MG63 (cell line): ENCODE measurements around the gene LHFPL6. TPM values are rescaled to one million over a fixed set of nuclear protein-coding genes. Genes with fewer than 3 reads are reported as not detected.

Source experiments
- DNase-seq: peaks from one replicate; pipeline ENCODE4 v3.0.0-alpha.2; 2020
- H3K27me3 ChIP-seq: fragments of 250-450 bp; sonication (Bioruptor Pico); 2 replicates; pipeline ENCODE4 v1.5.1; 2020; ENCODE audit warnings: mild to moderate bottlenecking, moderate library complexity
- H3K36me3 ChIP-seq: fragments of 250-450 bp; sonication (Bioruptor Pico); 2 replicates; pipeline ENCODE4 v1.5.1; 2020; ENCODE audit warnings: mild to moderate bottlenecking, moderate library complexity
- H3K4me3 ChIP-seq: fragments of 250-450 bp; sonication (Bioruptor Pico); 2 replicates; pipeline ENCODE4 v1.5.1; 2020; ENCODE audit warnings: mild to moderate bottlenecking, moderate library complexity
- H3K9me3 ChIP-seq: fragments of 250-450 bp; sonication (Bioruptor Pico); 2 replicates; pipeline ENCODE4 v1.5.1; 2020; ENCODE audit warnings: mild to moderate bottlenecking, moderate library complexity
- total RNA-seq: library from RNA; depleted of rRNA; stranded (reverse); fragments of >200 nt; shearing (Covaris generic); gene quantifications from 2 replicates; pipeline ENCODE4 v1.2.3, GENCODE V29; 2014; ENCODE audit warnings: low replicate concordance

The LHFPL6 gene
- total RNA-seq, 1 experiment from 2014 or later: 71.5 TPM

GRCh38 chr13:39444866-39445265 lies 158.1 kb downstream of the LHFPL6 start:
- H3K27me3 ChIP-seq: no peaks in the 10 kb centered on the region
- no peak overlapping the region for H3K4me3 ChIP-seq
- H3K36me3 ChIP-seq: no peaks in the 10 kb centered on the region
- 0 out of 2 replicates have a peak, but pooled peaks cover 2% of the 10 kb centered on the region for H3K9me3 ChIP-seq
- DNase-seq: no peak

DNA sequence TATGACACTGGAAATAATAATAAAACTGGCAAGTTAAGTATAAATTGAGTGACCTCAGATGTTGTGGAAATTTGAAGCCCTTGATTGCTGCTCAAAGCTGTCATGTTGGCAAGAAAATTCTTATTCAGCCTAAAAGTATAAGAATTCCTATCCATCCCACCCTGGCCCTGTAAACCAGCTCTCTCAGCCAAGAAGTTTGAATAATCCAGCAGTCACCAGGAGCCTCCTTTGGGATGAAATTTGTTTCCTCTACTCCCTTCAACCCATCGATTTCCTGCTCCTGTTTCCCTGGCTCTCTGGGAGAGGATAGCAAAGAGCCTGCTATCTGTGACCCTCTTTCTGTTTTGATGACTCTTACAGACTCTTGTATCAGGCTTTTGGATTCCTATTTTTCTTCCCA lies 169.3 kb downstream of the LHFPL6 start:
- H3K4me3 ChIP-seq: no peak overlapping the region
- H3K27me3 ChIP-seq: no peaks in the 10 kb centered on the region
- peaks cover 2% of the 10 kb centered on the region; the same call in 1 of the 2 replicates for H3K9me3 ChIP-seq
- peak; percentile 10 for DNase-seq
- peaks cover 14% of the 10 kb centered on the region for H3K36me3 ChIP-seq

DNA sequence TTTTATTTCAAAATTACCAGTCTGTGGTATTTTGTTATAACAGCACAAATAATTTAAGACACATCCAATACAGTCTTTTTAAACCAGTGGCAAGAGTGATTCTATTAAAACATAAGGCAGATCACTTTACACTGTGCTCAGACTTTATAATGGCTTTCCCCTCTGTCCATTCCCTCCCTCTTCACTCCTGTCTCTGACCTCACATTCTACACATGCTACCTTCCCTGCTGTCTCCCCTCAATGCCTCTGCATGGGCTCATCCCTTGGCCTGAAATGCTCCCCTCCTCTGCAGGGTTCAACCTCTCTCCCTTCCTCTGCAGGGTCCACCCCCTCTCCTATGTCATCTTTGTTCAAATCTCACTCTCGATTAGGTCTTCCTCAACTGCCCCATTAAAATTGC lies 170.8 kb downstream of the LHFPL6 start:
- H3K27me3 ChIP-seq: no peaks in the 10 kb centered on the region
- peaks cover 14% of the 10 kb centered on the region for H3K36me3 ChIP-seq
- H3K9me3 ChIP-seq: peaks cover 3% of the 10 kb centered on the region
- DNase-seq: no peak
- H3K4me3 ChIP-seq: no peak overlapping the region

DNA sequence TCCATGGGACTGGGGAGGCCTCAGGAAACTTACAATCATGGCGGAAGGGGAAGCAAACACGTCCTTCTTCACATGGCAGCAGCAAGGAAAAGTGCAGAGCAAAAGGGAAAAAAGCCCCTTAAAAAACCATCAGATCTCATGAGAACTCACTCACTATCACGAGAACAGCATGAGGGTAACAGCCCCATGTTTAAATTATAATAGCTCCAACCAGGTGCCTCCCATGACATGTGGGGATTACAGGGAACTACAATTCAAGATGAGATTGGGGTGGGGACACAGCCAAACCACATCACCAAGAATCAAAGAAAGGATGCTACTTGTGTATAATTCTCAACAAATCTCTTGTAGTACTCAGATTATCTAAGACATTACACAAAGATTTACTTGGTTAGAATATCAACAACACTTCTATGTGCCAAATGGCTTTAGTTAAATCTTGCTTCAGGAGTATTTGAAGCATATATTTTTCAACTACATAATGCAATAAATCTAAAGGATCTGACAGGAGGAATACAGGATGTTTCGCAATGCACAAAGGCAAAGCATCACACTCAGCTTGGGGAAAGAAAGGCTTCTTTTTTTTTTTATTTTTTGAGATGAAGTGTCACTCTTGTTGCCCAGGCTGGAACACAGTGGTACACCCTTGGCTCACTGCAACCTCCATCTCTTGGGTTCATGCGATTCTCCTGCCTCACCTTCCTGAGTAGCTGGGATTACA lies 180.0 kb downstream of the LHFPL6 start:
- no peaks in the 10 kb centered on the region for H3K27me3 ChIP-seq
- no peaks in the 10 kb centered on the region; the same call in 1 of the 2 replicates for H3K9me3 ChIP-seq
- H3K4me3 ChIP-seq: no peak overlapping the region
- no peaks in the 10 kb centered on the region for H3K36me3 ChIP-seq
- no peak for DNase-seq

GRCh38 chr13:39419876-39420275 lies 183.1 kb downstream of the LHFPL6 start:
- Histone ChIP-seq H3K9me3 (no peaks in the 10 kb centered on the region), H3K36me3 (no peaks in the 10 kb centered on the region), H3K27me3 (no peaks in the 10 kb centered on the region), H3K4me3 (no peak overlapping the region)
- no peak for DNase-seq

DNA sequence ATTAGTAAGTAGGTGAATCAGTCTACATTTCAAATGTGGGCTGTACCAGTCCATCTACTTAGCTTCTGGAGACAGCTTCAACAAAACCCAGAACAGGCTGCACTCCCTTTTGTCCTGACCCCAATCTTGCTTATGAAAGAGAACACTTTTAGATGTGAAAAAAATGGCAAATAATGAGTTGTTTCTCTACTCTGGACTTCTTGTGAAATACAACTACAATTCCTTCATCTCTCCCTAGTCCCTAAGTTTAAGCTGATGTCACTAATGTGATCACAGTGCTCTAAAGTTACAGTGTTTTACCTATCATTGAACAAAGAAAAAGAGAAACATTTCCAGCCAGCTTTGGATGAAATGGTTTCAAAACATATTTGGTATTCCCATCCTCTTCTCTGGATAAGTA lies 183.9 kb downstream of the LHFPL6 start:
- DNase-seq: no peak
- H3K4me3 ChIP-seq: no peak overlapping the region
- no peaks in the 10 kb centered on the region for H3K36me3 ChIP-seq

GRCh38 chr13:39418424-39418823 lies 184.6 kb downstream of the LHFPL6 start:
- Histone ChIP-seq H3K27me3 (no peaks in the 10 kb centered on the region), H3K4me3 (no peak overlapping the region), H3K36me3 (no peaks in the 10 kb centered on the region), H3K9me3 (no peaks in the 10 kb centered on the region)
- DNase-seq: no peak

More for the DNA sequence above, 183.9 kb downstream of the LHFPL6 start:
- H3K9me3 ChIP-seq: no peaks in the 10 kb centered on the region
- H3K27me3 ChIP-seq: no peaks in the 10 kb centered on the region

DNA sequence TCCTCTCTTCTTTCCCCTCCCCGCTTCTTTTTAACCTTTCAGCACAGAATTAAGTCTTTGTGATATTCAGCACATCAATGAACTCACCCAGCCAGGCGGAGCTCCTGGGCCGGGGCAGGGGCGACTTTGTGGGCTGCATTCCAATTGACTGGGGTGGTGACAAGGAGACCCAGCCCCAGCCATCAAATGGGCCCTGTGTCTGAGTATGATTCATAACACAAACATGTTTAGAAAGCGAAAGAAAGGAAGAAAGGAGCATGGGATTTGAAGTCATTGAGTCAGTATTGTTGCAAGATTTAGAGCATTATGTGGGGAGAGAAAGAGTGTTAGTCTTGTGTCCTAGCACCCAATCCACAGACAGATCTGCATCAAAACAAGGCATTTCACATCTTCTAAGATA lies 185.3 kb downstream of the LHFPL6 start:
- peak; percentile 30 for DNase-seq
- Histone ChIP-seq H3K9me3 (no peaks in the 10 kb centered on the region), H3K4me3 (no peak overlapping the region), H3K27me3 (no peaks in the 10 kb centered on the region), H3K36me3 (no peaks in the 10 kb centered on the region)

DNA sequence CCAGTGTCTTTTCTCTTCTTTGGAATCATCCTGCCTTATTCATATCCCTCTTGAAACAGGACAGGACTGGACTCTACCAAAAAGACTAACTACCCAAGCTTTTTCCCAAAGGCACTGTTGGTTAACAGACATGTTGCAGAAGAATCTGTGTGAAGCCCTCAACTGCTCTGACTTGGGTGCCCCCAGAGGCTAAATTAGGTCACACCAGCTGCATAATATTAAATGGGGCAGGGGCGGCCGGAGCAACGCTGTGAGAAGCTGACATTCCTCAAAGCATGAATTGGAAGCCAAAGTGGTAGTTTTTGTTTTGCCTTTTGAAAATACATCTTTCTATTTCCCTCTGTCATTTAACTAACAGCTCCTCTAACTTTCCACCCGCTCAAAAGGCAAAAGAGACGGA lies 185.9 kb downstream of the LHFPL6 start:
- no peaks in the 10 kb centered on the region for H3K27me3 ChIP-seq
- H3K36me3 ChIP-seq: no peaks in the 10 kb centered on the region
- H3K9me3 ChIP-seq: no peaks in the 10 kb centered on the region
- DNase-seq: no peak
- H3K4me3 ChIP-seq: no peak overlapping the region

GRCh38 chr13:39415008-39415802 lies 187.8 kb downstream of the LHFPL6 start:
- H3K4me3 ChIP-seq: no peak overlapping the region
- H3K36me3 ChIP-seq: no peaks in the 10 kb centered on the region
- no peaks in the 10 kb centered on the region for H3K9me3 ChIP-seq
- peak; percentile 59 for DNase-seq
- H3K27me3 ChIP-seq: no peaks in the 10 kb centered on the region

DNA sequence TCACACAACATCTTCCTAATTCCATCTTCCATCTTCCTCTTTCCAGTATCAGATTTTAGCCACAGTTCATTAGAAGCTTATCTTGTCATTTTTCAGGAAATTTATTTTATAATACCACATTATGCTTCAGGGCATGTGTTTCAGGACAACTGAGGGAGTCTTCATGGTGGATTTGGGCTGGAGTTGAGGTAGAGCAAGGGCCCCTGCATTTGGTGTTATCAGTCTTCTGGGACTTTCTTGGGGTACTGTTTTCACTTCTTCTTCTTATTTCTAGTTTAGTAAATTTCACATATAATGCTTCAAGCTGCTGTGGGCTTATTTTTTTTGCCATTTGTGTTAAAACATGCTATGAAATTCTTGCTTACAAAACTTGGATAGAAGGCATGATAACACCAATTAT lies 188.7 kb downstream of the LHFPL6 start:
- DNase-seq: no peak
- Histone ChIP-seq H3K4me3 (no peak overlapping the region), H3K36me3 (no peaks in the 10 kb centered on the region), H3K9me3 (no peaks in the 10 kb centered on the region), H3K27me3 (no peaks in the 10 kb centered on the region)

DNA sequence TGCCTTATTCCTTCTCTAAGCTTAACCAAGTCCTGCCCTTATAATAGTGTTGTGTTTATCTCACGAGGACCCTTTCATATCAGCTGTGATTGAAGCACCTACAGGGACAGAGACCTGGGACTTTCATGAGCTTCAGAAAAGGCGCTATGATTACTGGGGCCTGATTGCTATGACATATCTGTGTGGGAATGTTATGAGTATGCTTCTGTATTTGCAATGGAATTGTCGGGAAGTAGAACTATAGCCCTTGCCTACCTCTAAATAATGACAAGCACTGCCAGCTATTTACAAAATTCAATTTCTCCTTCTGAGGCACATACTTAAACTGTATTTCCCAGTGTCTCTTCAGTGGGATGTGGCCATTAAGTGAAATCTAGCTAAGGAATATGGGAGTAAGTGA lies 191.5 kb downstream of the LHFPL6 start:
- DNase-seq: no peak

DNA sequence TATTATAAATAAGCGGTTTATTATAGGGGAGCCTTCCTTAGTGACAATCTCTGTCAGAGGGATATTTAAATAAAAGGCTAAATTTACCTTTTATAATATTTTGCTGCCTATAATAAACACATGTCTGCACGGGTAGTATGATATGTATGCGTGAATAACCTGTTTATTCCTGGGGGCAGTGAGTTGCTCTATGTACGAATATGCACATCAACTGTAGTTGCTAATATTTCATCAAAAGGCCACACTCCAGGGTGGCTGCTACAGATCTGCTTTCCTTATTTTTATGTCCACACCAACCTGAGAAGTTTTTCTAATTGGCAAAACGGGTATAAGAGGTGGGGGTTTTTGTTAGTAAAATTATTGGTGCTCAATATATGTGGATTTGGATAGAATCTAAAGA lies 192.0 kb downstream of the LHFPL6 start:
- Histone ChIP-seq H3K9me3 (no peaks in the 10 kb centered on the region), H3K4me3 (no peak overlapping the region), H3K27me3 (no peaks in the 10 kb centered on the region), H3K36me3 (no peaks in the 10 kb centered on the region)
- DNase-seq: no peak

More for the DNA sequence above, 191.5 kb downstream of the LHFPL6 start:
- Histone ChIP-seq H3K36me3 (no peaks in the 10 kb centered on the region), H3K9me3 (no peaks in the 10 kb centered on the region), H3K4me3 (no peak overlapping the region), H3K27me3 (no peaks in the 10 kb centered on the region)

GRCh38 chr13:39410096-39410901 lies 192.7 kb downstream of the LHFPL6 start:
- H3K9me3 ChIP-seq: no peaks in the 10 kb centered on the region
- H3K27me3 ChIP-seq: no peaks in the 10 kb centered on the region
- H3K4me3 ChIP-seq: no peak overlapping the region
- H3K36me3 ChIP-seq: no peaks in the 10 kb centered on the region
- no peak for DNase-seq

DNA sequence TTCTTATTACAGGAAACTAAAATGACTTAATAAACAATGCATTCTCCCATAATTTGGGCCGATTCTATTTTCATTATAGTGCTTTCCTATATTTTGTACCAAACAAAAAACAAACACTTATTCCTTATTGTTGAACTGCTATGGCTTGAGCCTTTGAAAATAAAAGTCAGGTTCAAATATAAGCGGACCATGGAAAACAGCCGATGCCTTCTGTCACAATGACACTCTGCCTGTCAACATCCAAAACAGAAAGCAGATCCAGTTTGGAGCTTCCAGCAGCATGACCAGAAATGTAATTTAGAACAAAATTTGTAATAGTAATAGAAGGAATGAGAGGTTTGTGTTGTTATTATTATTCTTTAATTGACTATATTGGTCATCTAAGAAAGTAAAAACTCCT lies 194.5 kb downstream of the LHFPL6 start:
- Histone ChIP-seq H3K27me3 (no peaks in the 10 kb centered on the region), H3K36me3 (no peaks in the 10 kb centered on the region), H3K9me3 (no peaks in the 10 kb centered on the region), H3K4me3 (no peak overlapping the region)
- DNase-seq: no peak

DNA sequence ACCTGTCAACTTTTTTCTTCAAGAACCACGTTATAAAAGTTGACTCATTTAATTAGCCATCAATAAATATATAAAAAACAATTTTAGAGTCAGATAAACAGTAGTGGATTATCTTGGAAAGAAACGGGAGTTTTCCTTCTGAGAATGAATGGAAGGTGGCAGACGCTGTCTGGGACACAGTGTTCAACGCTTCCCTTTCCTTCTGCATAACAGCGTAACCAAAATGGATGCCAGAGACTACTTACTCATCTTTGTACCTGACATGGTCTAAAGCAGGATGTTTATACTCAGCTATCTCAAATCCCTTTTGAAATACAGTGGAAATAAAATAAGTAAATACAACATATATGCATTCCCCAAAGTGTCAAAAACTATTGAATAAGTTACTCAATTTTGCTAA lies 195.2 kb downstream of the LHFPL6 start:
- Histone ChIP-seq H3K36me3 (no peaks in the 10 kb centered on the region), H3K4me3 (no peak overlapping the region), H3K9me3 (no peaks in the 10 kb centered on the region), H3K27me3 (no peaks in the 10 kb centered on the region)
- DNase-seq: no peak

GRCh38 chr13:39407138-39407537 lies 195.9 kb downstream of the LHFPL6 start:
- no peak for DNase-seq
- Histone ChIP-seq H3K27me3 (no peaks in the 10 kb centered on the region), H3K9me3 (no peaks in the 10 kb centered on the region), H3K36me3 (no peaks in the 10 kb centered on the region), H3K4me3 (no peak overlapping the region)
